PC-9 (cell line): ENCODE measurements around the gene MRPL21.

Source experiments
- CTCF ChIP-seq: fragments of 200-600 bp; sonication (generic); conservative IDR thresholded peaks from 2 replicates; pipeline ENCODE4 v1.6.1; 2017; ENCODE audit warnings: mixed run types, antibody characterized with exemption, mild to moderate bottlenecking, moderate library complexity
- EZH2 ChIP-seq: fragments of 200-600 bp; sonication (generic); IDR thresholded peaks from 2 replicates; pipeline ENCODE4 v1.8.0; 2017; ENCODE audit warnings: antibody characterized with exemption, low read depth

- TF ChIP-seq CTCF = no peak
- TF ChIP-seq EZH2 = no peak
Observed at GRCh38 chr11:68905421-68906360, 2.1 kb upstream of the MRPL21 start.
